ENCODE results near the gene GRM4. TPM values are rescaled to one million over a fixed set of nuclear protein-coding genes. Genes with fewer than 3 reads are reported as not detected.

GRM4 gene
- total and polyA plus RNA-seq, 9 of the 15 experiments (the other 6 are each of a cell fraction or from before 2014, with no cell fraction given) = 0.18 TPM; not detected in 8

GRCh38 chr6:34053721-34054120, 92.2 kb downstream of the GRM4 start:
- H3K4me1 ChIP-seq (replicated peaks in 1 of 2; ENCODE audit: control insufficient read depth in 2 of 2, insufficient read depth in 2 of 2, low read length in 2 of 2) = peaks cover 5 to 25% of the 10 kb centered on the region in 2 experiments; a peak in 4 of 5 replicates
- H3K4me2 ChIP-seq (ENCODE audit: insufficient read depth, low read length) = no peak overlapping the region
- FAIRE-seq = no peak
- H3K36me3 ChIP-seq (ENCODE audit: control insufficient read depth, insufficient read depth, low read length) = no peaks in the 10 kb centered on the region
- H4K20me1 ChIP-seq (replicated peaks; ENCODE audit: control insufficient read depth, insufficient read depth, low read length) = peaks cover 9% of the 10 kb centered on the region
- intact Hi-C loops (cut with micrococcal nuclease) (no loop called here), in situ Hi-C loops (cut with MboI) (no loop called here)
- no TSS peak for BruUV-seq (replicated peaks)
- no peaks in the 10 kb centered on the region for H3K9me3 ChIP-seq (replicated peaks; ENCODE audit: control insufficient read depth, insufficient read depth, low read depth, low read length)
- no peak for ATAC-seq
- H3K79me2 ChIP-seq (ENCODE audit: control insufficient read depth, insufficient read depth, low read length) = no peaks in the 10 kb centered on the region
- H3K9me1 ChIP-seq (ENCODE audit: control insufficient read depth, insufficient read depth, low read length) = no peaks in the 10 kb centered on the region
- H3K27me3 ChIP-seq (ENCODE audit: control insufficient read depth in 2 of 2, insufficient read depth in 2 of 2, low read length in 2 of 2) = peaks cover 10 to 46% of the 10 kb centered on the region in 2 experiments
- H2AFZ ChIP-seq (ENCODE audit: low read depth, low read length) = no peak overlapping the region
- H3K4me3 ChIP-seq = no peak overlapping the region
- 25% methylated on average over 8 of the region's 8 CpGs for WGBS (ENCODE audit: insufficient coverage, low coverage, missing lambda C conversion rate)
- no peak overlapping the region for H3K27ac ChIP-seq (ENCODE audit: extremely low read depth, low read depth, low read length)
- ChIA-PET POLR2A (interaction anchor here (0.6 to 1.1 kb wide), 3 partner anchors 25 to 183 kb away, joined by 3 to 4 read pairs (median 3); partner anchors contain the start of gene HMGA1), CTCF (ENCODE audit: low intra/inter-chr PET ratio) (no interaction called here)
- no peak for DNase-seq (ENCODE audit: extremely low read depth in 1 of 4, low spot score in 3 of 4)
- H3K9ac ChIP-seq (ENCODE audit: insufficient read depth in 1 of 2, low read depth in 2 of 2, low read length in 2 of 2) = no peak overlapping the region
- TF ChIP-seq PCBP1 (IDR thresholded peaks at IDR 0.05; ENCODE audit: low read depth, low read length, poor library complexity, severe bottlenecking) (no peak), IFI16 (CRISPR knock-in tag; IDR thresholded peaks at IDR 0.05) (no peak), NFXL1 (CRISPR knock-in tag; IDR thresholded peaks at IDR 0.05) (no peak), FOXP1 (CRISPR knock-in tag; IDR thresholded peaks at IDR 0.05) (no peak), BRD4 (IDR thresholded peaks at IDR 0.05) (no peak), GMEB1 (CRISPR knock-in tag; IDR thresholded peaks at IDR 0.05) (no peak), CBX3 (IDR thresholded peaks at IDR 0.05; ENCODE audit: borderline replicate concordance in 1 of 2, low read length in 2 of 2) (no peak), HNRNPH1 (optimal IDR thresholded peaks at IDR 0.05; ENCODE audit: low read depth, low read length) (no peak), ZNF24 (IDR thresholded peaks at IDR 0.05) (no peak), REST (IDR thresholded peaks at IDR 0.05; ENCODE audit: borderline replicate concordance) (no peak), REST (CRISPR knock-in tag; IDR thresholded peaks at IDR 0.05; ENCODE audit: low read depth) (no peak)
